Pancreas (tissue), 10 donors: ENCODE data around the gene SCRG1. TPM values are rescaled to one million over a fixed set of nuclear protein-coding genes. Genes with fewer than 3 reads are reported as not detected.

Experiments used
- ATAC-seq, 4 donors: fragments of 200-7000 bp; cut with Tn5 transposase; one replicate each; pipeline versions ENCODE4 v1.8.0 to v1.9.1; 2020; ENCODE audit warnings: mild to moderate bottlenecking in 4 of 4, moderate library complexity in 4 of 4
- DNase-seq, 6 donors: peaks; one replicate each; pipeline ENCODE4 v3.0.0-alpha.2; 2020
- FAIRE-seq: peaks from 2 replicates; lab custom pipeline; 2012; peaks lifted over from hg19 to GRCh38; lab: Jason Lieb, UNC
- H3K27ac ChIP-seq, 4 donors: fragments of 200-600 bp; sonication (generic); 1 replicate in 3 of 4; 2 replicates in 1 of 4; pipeline versions ENCODE4 v1.5.0 to v1.8.0; 2020
- H3K27me3 ChIP-seq, 4 donors: fragments of 200-600 bp; one replicate each; pipeline ENCODE4 v1.8.0; 2021
- H3K36me3 ChIP-seq, 3 donors: fragments of 200-600 bp; sonication (generic) in 1 of 3; one replicate each; pipeline versions ENCODE4 v1.5.0 to v1.8.0; 2020 to 2021
- H3K4me1 ChIP-seq, 3 donors: fragments of 200-600 bp; one replicate each; pipeline ENCODE4 v1.8.0; 2021
- H3K4me3 ChIP-seq, 4 donors: fragments of 200-600 bp; sonication (generic) in 2 of 4; one replicate each; pipeline versions ENCODE4 v1.5.0 to v1.8.0; 2020 to 2021
- H3K9me3 ChIP-seq, 4 donors: fragments of 200-600 bp; one replicate each; pipeline ENCODE4 v1.8.0; 2021
- CTCF ChIP-seq, 4 donors: fragments of 200-600 bp; sonication (generic) in 3 of 4; IDR thresholded peaks; one replicate each; pipeline versions ENCODE4 v1.5.0 to v1.8.0; 2021; ENCODE audit warnings: antibody characterized with exemption in 4 of 4
- whole genome bisulfite sequencing, 2 donors: extraction: QIAGEN DNeasy Blood & Tissue Kit; methylation state at CpG; one replicate each; pipeline ENCODE4 v1.1.7; 2013; 5-methylcytosine and 5-hydroxymethylcytosine counted together
- intact Hi-C, 3 donors: fragments of 100-400 bp; cut with DNase I; formaldehyde crosslinking; loops; one replicate each; pipeline versions ENCODE4 v1.11.1 to v1.14.2; 2022
- polyA plus RNA-seq, 2 donors: library from polyadenylated mRNA; stranded (reverse); fragments of 200-250 nt; gene quantifications; one replicate each; pipeline ENCODE4 v1.2.3, GENCODE V29; 2013
- total RNA-seq, 6 donors: library from RNA; stranded (reverse); fragmentation: NEBNext Ultra II Directional in 4 of 6; extraction: Animal tissue kit (Norgen Biotek cat#: 25700) in 4 of 6; gene quantifications; one replicate each; pipeline versions ENCODE4 v1.2.1 to v1.2.4, GENCODE V29; 2021 to 2023
- donor health status: healthy with polysubstance abuse.
- donor health status: DM: no; HTN: no; CAD: no; lungs with moderate emphysema.
- donor health status: DM: no; HTN: no; CAD: no.
- donor health status: control.
- donor health status: control.
- donor health status: Bipolar disorder and iron deficiency.
- donor health status: DM: yes; HTN: yes; CAD: no.
- donor health status: DM: no; HTN: no; CAD: no.
- donor health status: DM: no; HTN: no; CAD: no.
- donor health status: DM: yes; HTN: yes; CAD: no.

The SCRG1 gene
- total and polyA plus RNA-seq, 8 donors, result 0.06 to 0.43 (median 0.33) TPM; not detected in 2

GRCh38 chr4:173334891-173335752 lies 63.8 kb downstream of the SCRG1 start:
- DNase-seq (peak; percentile 51 to 77 (median 64)), FAIRE-seq (no peak), ATAC-seq (peak; percentile 40 to 63 (median 58))
- TF ChIP-seq CTCF (IDR thresholded peaks at IDR 0.05), result no peak
- no peaks in the 10 kb centered on the region for H3K36me3 ChIP-seq
- H3K9me3 ChIP-seq, result no peaks in the 10 kb centered on the region
- H3K4me3 ChIP-seq, result peak overlapping the region; percentile 58 to 96 (median 88)
- no peaks in the 10 kb centered on the region for H3K27me3 ChIP-seq
- peak overlapping the region; percentile 3 to 84 (median 59) for H3K27ac ChIP-seq
- intact Hi-C loops, result no loop called here
- 1% methylated on average over 52 of the region's 52 CpGs for WGBS, 2 donors
- H3K4me1 ChIP-seq, result peaks cover 0 to 18% (median 0%) of the 10 kb centered on the region in 3 donors

Other genes with a start within 250 kb of the SCRG1 start
- 10 to 100 TPM; 19.5 to 31.2 (median 26.3) TPM for gene GALNT7, start 230.3 kb downstream of the SCRG1 start, total RNA-seq
- gene GALNT7, start 230.3 kb downstream of the SCRG1 start, polyA plus RNA-seq, result 10 to 100 TPM in 1 of 2 donors, 1 to 10 TPM in 1; 5.7 to 11.6 TPM
- gene HMGB2, start 64.8 kb downstream of the SCRG1 start, total RNA-seq, result 10 to 100 TPM in 2 of 6 donors, 1 to 10 TPM in 4; 4.0 to 15.0 (median 9.3) TPM
- 10 to 100 TPM; 28.2 to 29.0 TPM for gene HMGB2, start 64.8 kb downstream of the SCRG1 start, polyA plus RNA-seq
- 1 to 10 TPM; 2.8 to 7.5 (median 4.0) TPM for gene SAP30, start 28.2 kb downstream of the SCRG1 start, total RNA-seq
- 1 to 10 TPM; 2.3 to 4.6 TPM for gene SAP30, start 28.2 kb downstream of the SCRG1 start, polyA plus RNA-seq
- 10 to 100 TPM in 1 of 6 donors, 1 to 10 TPM in 5; 1.7 to 11.4 (median 2.7) TPM for gene HAND2, start 131.1 kb upstream of the SCRG1 start, total RNA-seq
- 1 to 10 TPM; 3.8 to 5.0 TPM for gene HAND2, start 131.1 kb upstream of the SCRG1 start, polyA plus RNA-seq